Tibial nerve (tissue), 4 donors: ENCODE results near the gene HNRNPH1. TPM values are rescaled to one million over a fixed set of nuclear protein-coding genes. Genes with fewer than 3 reads are reported as not detected.

Experiments used
- DNase-seq, 2 donors: peaks; one replicate each; pipeline ENCODE4 v3.0.0-alpha.2; 2019; ENCODE audit warnings: low spot score in 2 of 2
- H3K27ac ChIP-seq, 4 donors: fragments of 200-600 bp; sonication (generic) in 3 of 4; one replicate each; pipeline ENCODE4 v1.5.1; 2017 to 2019; ENCODE audit warnings: mild to moderate bottlenecking in 1 of 4
- H3K27me3 ChIP-seq, 2 donors: fragments of 200-600 bp; sonication (generic) in 1 of 2; one replicate each; pipeline versions ENCODE4 v1.5.1 to v1.6.0; 2017 to 2019
- H3K36me3 ChIP-seq, 3 donors: fragments of 200-600 bp; sonication (generic); one replicate each; pipeline ENCODE4 v1.5.1; 2018 to 2019
- H3K4me1 ChIP-seq, 4 donors: fragments of 200-600 bp; sonication (generic) in 3 of 4; one replicate each; pipeline ENCODE4 v1.5.1; 2017 to 2019
- H3K4me3 ChIP-seq, 4 donors: fragments of 200-600 bp; sonication (generic) in 3 of 4; one replicate each; pipeline ENCODE4 v1.5.1; 2017 to 2019; ENCODE audit warnings: mild to moderate bottlenecking in 1 of 4, moderate library complexity in 1 of 4
- H3K9me3 ChIP-seq, 4 donors: fragments of 200-600 bp; sonication (generic) in 3 of 4; one replicate each; pipeline ENCODE4 v1.5.1; 2017 to 2019
- EP300 ChIP-seq, 2 donors: sonication (generic); formaldehyde crosslinking; IDR thresholded peaks; one replicate each; pipeline ENCODE4 v1.6.1; 2017; ENCODE audit warnings: antibody characterized with exemption in 2 of 2, mild to moderate bottlenecking in 1 of 2
- POLR2A ChIP-seq, 2 donors: fragments of 450-650 bp; IDR thresholded peaks; one replicate each; pipeline ENCODE4 v1.6.1; 2017; ENCODE audit warnings: antibody characterized with exemption in 2 of 2, mild to moderate bottlenecking in 2 of 2, moderate library complexity in 2 of 2
- WGBS, 2 donors: methylation state at CpG; one replicate each; pipeline ENCODE4 v1.1.5; 2018; 5-methylcytosine and 5-hydroxymethylcytosine counted together
- total RNA-seq, 4 donors: library from RNA; depleted of rRNA; stranded (reverse); fragments of >200 nt; gene quantifications; one replicate each; pipeline ENCODE4 v1.1.0, GENCODE V29; 2016
- TF ChIP-seq, protein P1 (sequence below), 5 experiments: fragments of 200-600 bp in 3 of 5; fragments of 450-650 bp in 2 of 5; sonication (generic) in 3 of 5; IDR thresholded peaks; one replicate each; pipeline ENCODE4 v1.5.1; 2016 to 2019; ENCODE audit warnings: antibody characterized with exemption in 5 of 5, mild to moderate bottlenecking in 3 of 5, moderate library complexity in 2 of 5

HNRNPH1 gene
- total RNA-seq, 4 donors from 2014 or later = 473 to 711 (median 678) TPM

GRCh38 chr5:179595916-179596315, 27.6 kb downstream of the HNRNPH1 start:
- TF ChIP-seq POLR2A (IDR thresholded peaks at IDR 0.05) (no peak), EP300 (IDR thresholded peaks at IDR 0.05) (no peak)
- TF ChIP-seq, protein P1, sequence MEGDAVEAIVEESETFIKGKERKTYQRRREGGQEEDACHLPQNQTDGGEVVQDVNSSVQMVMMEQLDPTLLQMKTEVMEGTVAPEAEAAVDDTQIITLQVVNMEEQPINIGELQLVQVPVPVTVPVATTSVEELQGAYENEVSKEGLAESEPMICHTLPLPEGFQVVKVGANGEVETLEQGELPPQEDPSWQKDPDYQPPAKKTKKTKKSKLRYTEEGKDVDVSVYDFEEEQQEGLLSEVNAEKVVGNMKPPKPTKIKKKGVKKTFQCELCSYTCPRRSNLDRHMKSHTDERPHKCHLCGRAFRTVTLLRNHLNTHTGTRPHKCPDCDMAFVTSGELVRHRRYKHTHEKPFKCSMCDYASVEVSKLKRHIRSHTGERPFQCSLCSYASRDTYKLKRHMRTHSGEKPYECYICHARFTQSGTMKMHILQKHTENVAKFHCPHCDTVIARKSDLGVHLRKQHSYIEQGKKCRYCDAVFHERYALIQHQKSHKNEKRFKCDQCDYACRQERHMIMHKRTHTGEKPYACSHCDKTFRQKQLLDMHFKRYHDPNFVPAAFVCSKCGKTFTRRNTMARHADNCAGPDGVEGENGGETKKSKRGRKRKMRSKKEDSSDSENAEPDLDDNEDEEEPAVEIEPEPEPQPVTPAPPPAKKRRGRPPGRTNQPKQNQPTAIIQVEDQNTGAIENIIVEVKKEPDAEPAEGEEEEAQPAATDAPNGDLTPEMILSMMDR (IDR thresholded peaks at IDR 0.05) = no peak
- H3K27me3 ChIP-seq = no peaks in the 10 kb centered on the region
- no peaks in the 10 kb centered on the region for H3K4me1 ChIP-seq
- no peak for DNase-seq
- no peak overlapping the region for H3K4me3 ChIP-seq
- no peaks in the 10 kb centered on the region for H3K9me3 ChIP-seq
- 72 to 77% methylated on average over 6 of the region's 6 CpGs for WGBS, 2 donors
- H3K27ac ChIP-seq = no peak overlapping the region
- peaks cover 0 to 98% (median 65%) of the 10 kb centered on the region in 3 donors for H3K36me3 ChIP-seq

GRCh38 chr5:179588166-179588565, 35.3 kb downstream of the HNRNPH1 start:
- Histone ChIP-seq H3K4me1 (no peaks in the 10 kb centered on the region), H3K27me3 (no peaks in the 10 kb centered on the region), H3K36me3 (peaks cover 0 to 99% (median 35%) of the 10 kb centered on the region in 3 donors), H3K9me3 (no peaks in the 10 kb centered on the region), H3K4me3 (no peak overlapping the region), H3K27ac (no peak overlapping the region)
- no peak for DNase-seq
- TF ChIP-seq, protein P1 (IDR thresholded peaks at IDR 0.05) = no peak
- TF ChIP-seq EP300 (IDR thresholded peaks at IDR 0.05) (no peak), POLR2A (IDR thresholded peaks at IDR 0.05) (no peak)
- 87 to 92% methylated on average over 3 of the region's 3 CpGs for WGBS, 2 donors

DNA sequence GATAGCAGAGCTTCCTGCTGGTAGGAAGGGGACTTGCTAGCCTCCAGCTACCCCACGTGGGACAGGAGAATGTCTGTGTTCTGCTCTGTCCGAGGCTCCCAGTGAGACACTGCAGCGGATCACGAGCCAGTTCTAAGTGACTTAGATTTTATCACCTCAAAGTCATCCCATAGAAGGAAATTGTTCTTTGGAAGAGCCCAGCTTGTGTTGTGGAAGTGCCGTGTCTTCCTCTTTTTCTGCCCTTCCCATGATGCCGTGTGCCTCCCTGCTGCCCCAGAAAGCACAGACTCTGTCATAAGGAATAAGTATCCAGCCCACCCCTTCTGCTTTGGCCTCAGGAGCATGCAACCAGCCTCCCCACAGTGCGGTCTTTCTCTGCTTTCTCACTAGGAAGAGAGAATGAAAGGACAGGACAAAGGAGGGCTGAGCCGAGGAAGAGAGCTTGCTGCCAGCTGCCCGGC, 37.5 kb downstream of the HNRNPH1 start:
- DNase-seq = no peak
- WGBS, 2 donors = 71 to 78% methylated on average over 9 of the region's 9 CpGs
- Histone ChIP-seq H3K36me3 (peaks cover 0 to 99% (median 22%) of the 10 kb centered on the region in 3 donors), H3K9me3 (no peaks in the 10 kb centered on the region), H3K4me1 (no peaks in the 10 kb centered on the region), H3K27me3 (no peaks in the 10 kb centered on the region), H3K27ac (no peak overlapping the region), H3K4me3 (no peak overlapping the region)
- TF ChIP-seq POLR2A (IDR thresholded peaks at IDR 0.05) (no peak), EP300 (IDR thresholded peaks at IDR 0.05) (no peak)
- TF ChIP-seq, protein P1 (IDR thresholded peaks at IDR 0.05) = no peak

DNA sequence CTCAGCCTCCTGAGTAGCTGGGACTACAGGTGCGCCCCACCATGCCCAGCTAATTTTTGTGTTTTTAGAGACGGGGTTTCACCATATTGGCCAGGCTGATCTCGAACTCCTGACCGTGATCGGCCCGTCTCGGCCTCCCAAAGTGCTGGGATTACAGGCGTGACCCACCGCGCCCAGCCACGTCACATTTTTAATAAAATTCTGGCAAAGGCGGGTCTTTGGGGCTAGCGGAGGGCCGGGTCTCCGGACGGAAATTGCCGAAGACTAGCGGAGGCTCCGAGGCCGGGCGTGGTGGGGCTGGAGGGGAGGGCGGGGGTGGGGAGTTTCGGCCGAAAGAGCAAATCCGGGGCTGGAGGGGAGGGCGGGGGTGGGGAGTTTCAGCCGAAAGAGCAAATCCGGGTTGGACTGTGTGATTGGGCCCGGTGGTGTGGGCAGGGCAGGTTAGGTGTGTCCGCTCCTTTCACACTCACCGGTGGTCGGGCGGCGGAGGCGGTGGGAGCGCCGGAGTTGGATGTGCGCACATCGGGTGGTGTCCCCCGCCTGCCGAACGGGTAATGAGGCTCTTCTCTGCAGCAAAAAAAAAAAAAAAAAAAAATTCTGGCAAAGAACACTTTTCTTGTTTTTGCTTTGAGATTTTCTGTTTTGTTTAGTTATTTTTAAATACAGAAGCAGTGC, 46.0 kb downstream of the HNRNPH1 start:
- H3K4me3 ChIP-seq = no peak overlapping the region
- peaks cover 0 to 89% (median 12%) of the 10 kb centered on the region in 3 donors for H3K36me3 ChIP-seq
- H3K4me1 ChIP-seq = no peaks in the 10 kb centered on the region
- no peak overlapping the region for H3K27ac ChIP-seq
- no peak for TF ChIP-seq EP300 (IDR thresholded peaks at IDR 0.05)
- no peaks in the 10 kb centered on the region for H3K9me3 ChIP-seq
- 95 to 97% methylated on average over 42 of the region's 42 CpGs for WGBS, 2 donors
- no peak for DNase-seq
- no peaks in the 10 kb centered on the region for H3K27me3 ChIP-seq

GRCh38 chr5:179572386-179572785, 51.1 kb downstream of the HNRNPH1 start:
- Histone ChIP-seq H3K9me3 (no peaks in the 10 kb centered on the region), H3K4me1 (no peaks in the 10 kb centered on the region), H3K27me3 (no peaks in the 10 kb centered on the region), H3K4me3 (no peak overlapping the region), H3K27ac (no peak overlapping the region), H3K36me3 (peaks cover 0 to 99% (median 41%) of the 10 kb centered on the region in 3 donors)
- TF ChIP-seq EP300 (IDR thresholded peaks at IDR 0.05) (no peak), POLR2A (IDR thresholded peaks at IDR 0.05) (no peak)
- TF ChIP-seq, protein P1 (IDR thresholded peaks at IDR 0.05) = no peak
- no peak for DNase-seq
- WGBS, 2 donors = 89 to 91% methylated on average over 8 of the region's 8 CpGs
